Measurements from ENCODE around the gene GCDH.

DNA sequence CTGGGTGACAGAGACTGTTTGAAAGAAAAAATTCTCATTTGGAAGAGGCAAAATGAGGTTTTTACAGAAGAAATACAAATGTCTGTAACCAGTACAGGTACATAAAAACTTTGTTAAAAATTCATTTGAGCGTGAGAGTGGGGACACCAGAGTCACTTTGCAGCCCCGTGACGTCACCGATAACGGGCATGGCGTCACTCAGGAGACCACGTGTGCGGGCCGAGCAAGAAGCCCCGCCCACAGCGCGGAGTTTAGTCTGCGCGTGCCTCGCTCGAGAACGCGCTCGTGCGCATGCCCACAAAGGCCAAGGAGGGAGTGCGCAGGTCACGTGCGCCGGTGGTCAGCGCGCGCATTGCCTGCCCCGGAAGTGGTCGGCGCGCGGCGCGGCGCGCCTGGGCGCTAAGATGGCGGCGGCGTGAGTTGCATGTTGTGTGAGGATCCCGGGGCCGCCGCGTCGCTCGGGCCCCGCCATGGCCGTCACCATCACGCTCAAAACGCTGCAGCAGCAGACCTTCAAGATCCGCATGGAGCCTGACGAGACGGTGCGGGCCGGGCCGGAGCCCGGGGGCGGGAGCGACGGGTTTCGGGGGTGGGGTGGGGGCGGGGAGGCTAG lies 54.6 kb downstream of the GCDH start, which contains the start of gene RAD23A:
- TF ChIP-seq CTCF (IDR thresholded peaks at IDR 0.05) (peak in 2 of 4 experiments; percentile 38 to 42), POLR2A (IDR thresholded peaks at IDR 0.05) (peak; percentile 89)
